ENCODE results near the gene FBXW8.

DNA sequence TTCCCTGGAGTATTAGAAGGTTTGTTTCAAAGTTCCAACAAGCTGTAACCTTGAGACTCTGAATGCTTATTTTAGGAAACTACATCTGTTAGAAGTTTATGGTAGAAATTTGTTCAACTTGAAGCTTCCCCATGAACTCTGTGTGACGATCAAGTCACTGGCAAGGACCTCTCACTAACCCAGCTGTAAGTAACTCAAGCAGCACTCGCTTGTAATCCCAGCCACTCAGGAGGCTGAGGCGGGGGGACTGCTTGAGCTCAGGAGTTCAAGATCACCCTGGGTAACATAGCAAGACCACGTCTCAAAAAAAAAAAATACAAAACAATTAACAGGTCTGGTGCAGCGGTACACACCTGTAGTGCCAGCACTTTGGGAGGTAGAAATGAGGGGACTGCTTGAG lies 162.9 kb downstream of the FBXW8 start:
- TF ChIP-seq BHLHE40 (IDR thresholded peaks at IDR 0.05; ENCODE audit: low read depth, low read length) (no peak), SMC3 (IDR thresholded peaks at IDR 0.05) (no peak), CBX8 (IDR thresholded peaks at IDR 0.05) (no peak), REST (IDR thresholded peaks at IDR 0.05) (no peak), EP300 (IDR thresholded peaks at IDR 0.05) (no peak), RCOR1 (IDR thresholded peaks at IDR 0.05; ENCODE audit: low read depth, low read length) (no peak)
- TF ChIP-seq, protein P1, sequence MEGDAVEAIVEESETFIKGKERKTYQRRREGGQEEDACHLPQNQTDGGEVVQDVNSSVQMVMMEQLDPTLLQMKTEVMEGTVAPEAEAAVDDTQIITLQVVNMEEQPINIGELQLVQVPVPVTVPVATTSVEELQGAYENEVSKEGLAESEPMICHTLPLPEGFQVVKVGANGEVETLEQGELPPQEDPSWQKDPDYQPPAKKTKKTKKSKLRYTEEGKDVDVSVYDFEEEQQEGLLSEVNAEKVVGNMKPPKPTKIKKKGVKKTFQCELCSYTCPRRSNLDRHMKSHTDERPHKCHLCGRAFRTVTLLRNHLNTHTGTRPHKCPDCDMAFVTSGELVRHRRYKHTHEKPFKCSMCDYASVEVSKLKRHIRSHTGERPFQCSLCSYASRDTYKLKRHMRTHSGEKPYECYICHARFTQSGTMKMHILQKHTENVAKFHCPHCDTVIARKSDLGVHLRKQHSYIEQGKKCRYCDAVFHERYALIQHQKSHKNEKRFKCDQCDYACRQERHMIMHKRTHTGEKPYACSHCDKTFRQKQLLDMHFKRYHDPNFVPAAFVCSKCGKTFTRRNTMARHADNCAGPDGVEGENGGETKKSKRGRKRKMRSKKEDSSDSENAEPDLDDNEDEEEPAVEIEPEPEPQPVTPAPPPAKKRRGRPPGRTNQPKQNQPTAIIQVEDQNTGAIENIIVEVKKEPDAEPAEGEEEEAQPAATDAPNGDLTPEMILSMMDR (IDR thresholded peaks at IDR 0.05), result no peak
- TF ChIP-seq, protein P2, sequence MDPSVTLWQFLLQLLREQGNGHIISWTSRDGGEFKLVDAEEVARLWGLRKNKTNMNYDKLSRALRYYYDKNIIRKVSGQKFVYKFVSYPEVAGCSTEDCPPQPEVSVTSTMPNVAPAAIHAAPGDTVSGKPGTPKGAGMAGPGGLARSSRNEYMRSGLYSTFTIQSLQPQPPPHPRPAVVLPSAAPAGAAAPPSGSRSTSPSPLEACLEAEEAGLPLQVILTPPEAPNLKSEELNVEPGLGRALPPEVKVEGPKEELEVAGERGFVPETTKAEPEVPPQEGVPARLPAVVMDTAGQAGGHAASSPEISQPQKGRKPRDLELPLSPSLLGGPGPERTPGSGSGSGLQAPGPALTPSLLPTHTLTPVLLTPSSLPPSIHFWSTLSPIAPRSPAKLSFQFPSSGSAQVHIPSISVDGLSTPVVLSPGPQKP (IDR thresholded peaks at IDR 0.05; ENCODE audit: low read depth, low read length), result no peak
- TF ChIP-seq, protein P3, sequence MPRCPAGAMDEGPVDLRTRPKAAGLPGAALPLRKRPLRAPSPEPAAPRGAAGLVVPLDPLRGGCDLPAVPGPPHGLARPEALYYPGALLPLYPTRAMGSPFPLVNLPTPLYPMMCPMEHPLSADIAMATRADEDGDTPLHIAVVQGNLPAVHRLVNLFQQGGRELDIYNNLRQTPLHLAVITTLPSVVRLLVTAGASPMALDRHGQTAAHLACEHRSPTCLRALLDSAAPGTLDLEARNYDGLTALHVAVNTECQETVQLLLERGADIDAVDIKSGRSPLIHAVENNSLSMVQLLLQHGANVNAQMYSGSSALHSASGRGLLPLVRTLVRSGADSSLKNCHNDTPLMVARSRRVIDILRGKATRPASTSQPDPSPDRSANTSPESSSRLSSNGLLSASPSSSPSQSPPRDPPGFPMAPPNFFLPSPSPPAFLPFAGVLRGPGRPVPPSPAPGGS (IDR thresholded peaks at IDR 0.05), result no peak
